PC-3 (cell line): ENCODE data around the gene TNFSF8. TPM values are rescaled to one million over a fixed set of nuclear protein-coding genes. Genes with fewer than 3 reads are reported as not detected.

Experiments used
- ATAC-seq: fragments of 200-7000 bp; cut with Tn5 transposase; 2 replicates; pipeline ENCODE4 v1.9.1; 2020; ENCODE audit warnings: mild to moderate bottlenecking, moderate library complexity
- BruUV-seq: library from RNA; stranded (reverse); fragments of 400-500 nt; replicated peaks from 2 replicates; lab custom pipeline; 2021; lab: Mats Ljungman, UMichigan
- CTCF ChIA-PET: fragments of 300-600 bp; sonication (Branson Sonifier 250); formaldehyde crosslinking; loops from one replicate; lab custom pipeline; 2022; ENCODE audit warnings: antibody characterized with exemption; lab: Charles Lee
- POLR2A ChIA-PET: fragments of 300-600 bp; sonication (Branson Sonifier 250); formaldehyde crosslinking; loops from one replicate; lab custom pipeline; 2022; ENCODE audit warnings: antibody characterized with exemption; ENCODE audit not compliant: unreplicated experiment; lab: Charles Lee
- DNase-seq: peaks from one replicate; pipeline ENCODE4 v3.0.0-alpha.2; 2015
- H2AFZ ChIP-seq: fragments of 300-600 bp; sonication (generic); 2 replicates; pipeline ENCODE4 v1.6.0; 2016; ENCODE audit warnings: antibody characterized with exemption, low read length
- H3F3A ChIP-seq: fragments of 300-600 bp; sonication (generic); one replicate; pipeline ENCODE4 v1.6.0; 2017; ENCODE audit warnings: antibody characterized with exemption, low read length, control low read depth, mild to moderate bottlenecking; ENCODE audit not compliant: unreplicated experiment
- H3K27ac ChIP-seq: fragments of 300-600 bp; sonication (generic); 2 replicates; pipeline ENCODE4 v1.5.1; 2016; ENCODE audit warnings: mild to moderate bottlenecking, low read length
- H3K27me3 ChIP-seq: fragments of 300-600 bp; sonication (generic); 2 replicates; pipeline ENCODE4 v1.6.1; 2016; ENCODE audit warnings: low read length, mixed read lengths
- H3K36me3 ChIP-seq: fragments of 300-600 bp; sonication (generic); 2 replicates; pipeline ENCODE4 v1.6.1; 2016; ENCODE audit warnings: low read depth, mixed run types, low read length, mixed read lengths
- H3K4me1 ChIP-seq: fragments of 300-600 bp; sonication (generic); 2 replicates; pipeline ENCODE4 v1.5.1; 2016; ENCODE audit warnings: low read length; ENCODE audit not compliant: insufficient read depth
- H3K4me2 ChIP-seq: fragments of 300-600 bp; sonication (generic); 2 replicates; pipeline ENCODE4 v1.6.0; 2016; ENCODE audit warnings: low read length
- H3K4me3 ChIP-seq: fragments of 300-600 bp; sonication (generic); 2 replicates; pipeline ENCODE4 v1.5.1; 2016; ENCODE audit warnings: mild to moderate bottlenecking, low read length, mixed read lengths
- H3K79me2 ChIP-seq: fragments of 300-600 bp; sonication (generic); 2 replicates; pipeline ENCODE4 v1.6.1; 2017; ENCODE audit warnings: low read length, mixed read lengths
- H3K9ac ChIP-seq: fragments of 300-600 bp; sonication (generic); 2 replicates; pipeline ENCODE4 v1.6.0; 2016; ENCODE audit warnings: mild to moderate bottlenecking, low read length
- H3K9me2 ChIP-seq: fragments of 300-600 bp; sonication (generic); replicated peaks from 2 replicates; pipeline ENCODE4 v1.6.1; 2016; ENCODE audit warnings: mixed run types, low read length, mixed read lengths
- H3K9me3 ChIP-seq: fragments of 300-600 bp; sonication (generic); 2 replicates; pipeline ENCODE4 v1.6.1; 2016; ENCODE audit warnings: low read length, mixed read lengths
- H4K20me1 ChIP-seq: fragments of 300-600 bp; sonication (generic); 2 replicates; pipeline ENCODE4 v1.6.1; 2016; ENCODE audit warnings: low read length, mixed read lengths
- CTCF ChIP-seq: fragments of 300-600 bp; sonication (generic); conservative IDR thresholded peaks from 2 replicates; pipeline ENCODE4 v1.5.1; 2017; ENCODE audit warnings: antibody characterized with exemption, low read depth, mild to moderate bottlenecking, low read length
- EZH2 ChIP-seq: fragments of 300-600 bp; sonication (generic); IDR thresholded peaks from one replicate; pipeline ENCODE4 v1.6.1; 2017; ENCODE audit warnings: antibody characterized with exemption, mild to moderate bottlenecking, low read length; ENCODE audit not compliant: unreplicated experiment
- EZH2phosphoT487 ChIP-seq: fragments of 300-600 bp; sonication (generic); IDR thresholded peaks from 2 replicates; pipeline ENCODE4 v1.6.1; 2018; ENCODE audit warnings: mild to moderate bottlenecking, antibody characterized with exemption, low read length, borderline replicate concordance
- intact Hi-C: fragments of 100-400 bp; cut with micrococcal nuclease; formaldehyde crosslinking; loops from 2 replicates; pipeline ENCODE4 v1.9.0; 2023
- total RNA-seq: library from RNA; depleted of rRNA; stranded (reverse); fragments of >200 nt; gene quantifications from 2 replicates; pipeline ENCODE4 v1.2.3, GENCODE V29; 2014

The TNFSF8 gene
- total RNA-seq, 1 experiment from 2014 or later = not detected

- DNase-seq = peak; percentile 62
- Histone ChIP-seq H3K36me3 (no peaks in the 10 kb centered on the region), H4K20me1 (no peaks in the 10 kb centered on the region), H3K4me3 (peak overlapping the region; percentile 27; the same call in 1 of the 2 replicates), H3K27ac (peak overlapping the region; percentile 96), H3F3A (no peaks in the 10 kb centered on the region), H3K79me2 (no peaks in the 10 kb centered on the region), H3K4me1 (peaks cover 35% of the 10 kb centered on the region), H3K4me2 (peak overlapping the region; percentile 83), H3K9me3 (no peaks in the 10 kb centered on the region), H3K9ac (peak overlapping the region; percentile 81), H3K9me2 (no peaks in the 10 kb centered on the region), H2AFZ (no peak overlapping the region), H3K27me3 (no peaks in the 10 kb centered on the region)
- no TSS peak for BruUV-seq
- ATAC-seq = peak; percentile 12; the same call in 1 of the 2 replicates
- intact Hi-C loops = loop anchor here (1.0 to 2.0 kb wide), 4 partner anchors 56 to 227 kb away; partner anchors contain the start of gene TEX48
- CTCF ChIA-PET = no interaction called here
- TF ChIP-seq EZH2phosphoT487 = no peak
- TF ChIP-seq CTCF = no peak
- TF ChIP-seq EZH2 = no peak
- POLR2A ChIA-PET = interaction anchor here (0.6 to 0.7 kb wide), 2 partner anchors 175 to 218 kb away, joined by 3 to 7 read pairs; no protein-coding TSS in a partner anchor
Measured at GRCh38 chr9:114908805-114909448, 21.5 kb downstream of the TNFSF8 start.

DNA sequence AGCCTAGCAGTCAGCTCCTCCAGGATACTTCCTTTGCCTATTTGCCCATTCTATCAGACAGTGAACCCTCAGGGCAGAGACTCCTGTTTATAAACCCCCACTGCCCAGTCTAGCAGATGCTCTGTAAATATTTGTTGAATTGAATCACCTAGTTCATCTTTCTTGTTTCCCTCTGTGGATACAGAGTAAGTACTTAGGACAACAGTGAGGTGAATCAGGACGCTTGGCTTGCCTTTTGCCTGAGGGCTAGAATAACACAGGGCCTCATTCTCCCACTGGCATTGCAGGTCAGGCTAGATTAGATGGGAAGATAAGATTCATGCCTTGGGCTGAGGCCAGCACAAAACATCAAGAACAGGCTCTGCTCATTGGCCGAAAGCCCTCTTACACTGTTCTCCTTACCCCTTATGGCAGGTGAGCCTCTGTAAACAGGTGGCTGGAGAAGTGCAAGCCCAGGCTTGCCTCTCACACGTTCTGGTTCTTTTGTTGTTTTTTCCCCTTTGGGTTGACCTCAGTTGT is 22.2 kb downstream of the TNFSF8 start:
- Histone ChIP-seq H3K9me3 (no peaks in the 10 kb centered on the region), H3K4me2 (peak overlapping the region; percentile 83), H3K4me1 (peaks cover 36% of the 10 kb centered on the region), H3K79me2 (no peaks in the 10 kb centered on the region), H3K27me3 (no peaks in the 10 kb centered on the region), H3K4me3 (peak overlapping the region; percentile 27; the same call in 1 of the 2 replicates), H3K9me2 (no peaks in the 10 kb centered on the region), H3K9ac (peak overlapping the region; percentile 81), H3K36me3 (no peaks in the 10 kb centered on the region), H3F3A (no peaks in the 10 kb centered on the region), H2AFZ (no peak overlapping the region), H3K27ac (peak overlapping the region; percentile 96), H4K20me1 (no peaks in the 10 kb centered on the region)
- CTCF ChIA-PET = interaction anchor here (0.6 kb wide), 1 partner anchor 101 kb away, joined by 3 read pairs; no protein-coding TSS in a partner anchor
- BruUV-seq = no TSS peak
- intact Hi-C loops = loop anchor here (1.0 to 2.0 kb wide), 4 partner anchors 55 to 226 kb away; partner anchors contain the start of gene TEX48
- DNase-seq (peak; percentile 97), ATAC-seq (peak; percentile 87)
- TF ChIP-seq CTCF (no peak), EZH2 (no peak), EZH2phosphoT487 (peak; percentile 70; the same call in 1 of the 2 replicates)
- POLR2A ChIA-PET = interaction anchor here (0.6 to 0.7 kb wide), 3 partner anchors 81 to 218 kb away, joined by 3 to 7 read pairs (median 4); no protein-coding TSS in a partner anchor
